HFFc6 (cell line): Measurements from ENCODE around the gene NCS1. TPM values are rescaled to one million over a fixed set of nuclear protein-coding genes. Genes with fewer than 3 reads are reported as not detected.

ENCODE experiments used
- DNase-seq: peaks from one replicate; pipeline ENCODE4 v3.0.0-alpha.2; 2018
- H3K27ac Mint-ChIP-seq: 2 replicates; pipeline ENCODE4 v1.8.0; 2020; ENCODE audit warnings: mild to moderate bottlenecking, mixed read lengths
- H3K27me3 Mint-ChIP-seq: 2 replicates; pipeline ENCODE4 v1.8.0; 2021; ENCODE audit warnings: mild to moderate bottlenecking, moderate library complexity, mixed read lengths; ENCODE audit not compliant: insufficient read depth
- H3K36me3 Mint-ChIP-seq: 2 replicates; pipeline ENCODE4 v1.8.0; 2021; ENCODE audit warnings: low read depth, mixed read lengths
- H3K4me1 Mint-ChIP-seq: 2 replicates; pipeline ENCODE4 v1.8.0; 2020; ENCODE audit warnings: low read depth, mixed read lengths
- H3K4me3 Mint-ChIP-seq: 2 replicates; pipeline ENCODE4 v1.8.0; 2020; ENCODE audit warnings: mild to moderate bottlenecking, moderate library complexity, mixed read lengths
- H3K9me3 Mint-ChIP-seq: 2 replicates; pipeline ENCODE4 v1.8.0; 2020; ENCODE audit warnings: mild to moderate bottlenecking, mixed read lengths
- CTCF ChIP-seq: fragments of 200-600 bp; sonication (generic); IDR thresholded peaks from 2 replicates; pipeline ENCODE4 v1.5.0; 2021; ENCODE audit warnings: antibody characterized with exemption, mild to moderate bottlenecking
- total RNA-seq, 6 experiments: library from RNA; stranded (reverse); fragmentation: NEBNext Ultra II Directional; extraction: Animal tissue kit (Norgen Biotek cat#: 25700); gene quantifications; 2 replicates in 1 of 6; 3 replicates in 5 of 6; pipeline ENCODE4 v1.2.3, GENCODE V29; 2021

Gene NCS1
- total RNA-seq, 6 experiments from 2014 or later = 96.5 to 108 (median 104) TPM

- Mint-ChIP-seq H3K9me3 (no peaks in the 10 kb centered on the region), H3K4me1 (peaks cover 20% of the 10 kb centered on the region), H3K27me3 (peaks cover 9% of the 10 kb centered on the region), H3K4me3 (no peak overlapping the region), H3K36me3 (no peaks in the 10 kb centered on the region), H3K27ac (no peak overlapping the region)
- DNase-seq = no peak
- no peak for TF ChIP-seq CTCF
Observed at GRCh38 chr9:130244548-130245165, 72.5 kb downstream of the NCS1 start.

- TF ChIP-seq CTCF = no peak
- peaks cover 15% of the 10 kb centered on the region for H3K4me1 Mint-ChIP-seq
- DNase-seq = no peak
- H3K27me3 Mint-ChIP-seq = peaks cover 9% of the 10 kb centered on the region; the same call in 1 of the 2 replicates
- peaks cover 3% of the 10 kb centered on the region; the same call in 1 of the 2 replicates for H3K36me3 Mint-ChIP-seq
- H3K4me3 Mint-ChIP-seq = no peak overlapping the region
- peaks cover 3% of the 10 kb centered on the region; the same call in 1 of the 2 replicates for H3K9me3 Mint-ChIP-seq
- no peak overlapping the region for H3K27ac Mint-ChIP-seq
Observed at GRCh38 chr9:130245474-130245873, 73.3 kb downstream of the NCS1 start.

- peaks cover 10% of the 10 kb centered on the region; the same call in 1 of the 2 replicates for H3K27me3 Mint-ChIP-seq
- peaks cover 9% of the 10 kb centered on the region; the same call in 1 of the 2 replicates for H3K36me3 Mint-ChIP-seq
- peaks cover 8% of the 10 kb centered on the region for H3K4me1 Mint-ChIP-seq
- TF ChIP-seq CTCF = no peak
- peaks cover 10% of the 10 kb centered on the region for H3K9me3 Mint-ChIP-seq
- DNase-seq = no peak
- no peak overlapping the region for H3K27ac Mint-ChIP-seq
- no peak overlapping the region for H3K4me3 Mint-ChIP-seq
Observed at GRCh38 chr9:130246126-130246525, 73.9 kb downstream of the NCS1 start.

- H3K36me3 Mint-ChIP-seq = peaks cover 10% of the 10 kb centered on the region; the same call in 1 of the 2 replicates
- no peak for TF ChIP-seq CTCF
- H3K27me3 Mint-ChIP-seq = peaks cover 27% of the 10 kb centered on the region
Observed at GRCh38 chr9:130254747-130255630, 82.8 kb downstream of the NCS1 start.

GRCh38 chr9:130255631-130256134 is 83.5 kb downstream of the NCS1 start:
- peaks cover 4% of the 10 kb centered on the region; the same call in 1 of the 2 replicates for H3K36me3 Mint-ChIP-seq
- peaks cover 33% of the 10 kb centered on the region for H3K27me3 Mint-ChIP-seq
- H3K9me3 Mint-ChIP-seq = peaks cover 10% of the 10 kb centered on the region
- no peaks in the 10 kb centered on the region for H3K4me1 Mint-ChIP-seq
- DNase-seq = no peak
- no peak overlapping the region for H3K27ac Mint-ChIP-seq
- no peak for TF ChIP-seq CTCF
- no peak overlapping the region for H3K4me3 Mint-ChIP-seq

More at GRCh38 chr9:130254747-130255630, 82.8 kb downstream of the NCS1 start:
- H3K4me3 Mint-ChIP-seq = no peak overlapping the region
- no peaks in the 10 kb centered on the region for H3K4me1 Mint-ChIP-seq
- no peak for DNase-seq
- peaks cover 16% of the 10 kb centered on the region for H3K9me3 Mint-ChIP-seq
- H3K27ac Mint-ChIP-seq = no peak overlapping the region
